Renal pelvis (tissue), 4 donors: ENCODE data around the gene IREB2. TPM values are rescaled to one million over a fixed set of nuclear protein-coding genes. Genes with fewer than 3 reads are reported as not detected.
"Not testable (repeated sequence)": the region's sequence is repeated elsewhere in the genome, so short reads cannot be mapped to it uniquely, and the experiment has no call there.

ENCODE experiments used
- DNase-seq: peaks from one replicate; pipeline ENCODE4 v3.0.0-alpha.2; 2013
- polyA plus RNA-seq, 3 donors: library from polyadenylated mRNA; unstranded; fragments of 120-200 nt; gene quantifications; one replicate each; pipeline ENCODE4 v1.2.1, GENCODE V29; 2013; ENCODE audit not compliant: insufficient read length in 3 of 3

The IREB2 gene
- polyA plus RNA-seq, 3 donors: 49.6 to 71.5 (median 64.5) TPM

DNA sequence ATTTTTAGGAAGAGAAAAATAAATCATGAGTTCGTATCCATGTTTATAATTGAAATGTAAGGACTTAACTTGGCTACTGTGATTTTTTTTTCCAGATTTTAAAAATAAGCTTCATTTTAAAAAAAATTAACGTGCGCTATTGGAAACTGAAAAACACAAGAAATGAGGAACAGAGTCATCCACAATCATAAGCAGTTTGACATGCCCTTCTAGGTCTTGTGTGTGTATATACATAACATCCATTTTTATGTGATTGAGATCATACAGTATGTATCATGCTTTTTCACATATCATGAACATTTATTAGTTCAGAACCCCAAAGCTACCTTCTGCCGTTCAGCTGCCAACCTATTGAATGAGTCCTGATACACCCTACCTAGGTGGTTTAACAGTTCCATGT, 22.7 kb downstream of the IREB2 start:
- no peak for DNase-seq

DNA sequence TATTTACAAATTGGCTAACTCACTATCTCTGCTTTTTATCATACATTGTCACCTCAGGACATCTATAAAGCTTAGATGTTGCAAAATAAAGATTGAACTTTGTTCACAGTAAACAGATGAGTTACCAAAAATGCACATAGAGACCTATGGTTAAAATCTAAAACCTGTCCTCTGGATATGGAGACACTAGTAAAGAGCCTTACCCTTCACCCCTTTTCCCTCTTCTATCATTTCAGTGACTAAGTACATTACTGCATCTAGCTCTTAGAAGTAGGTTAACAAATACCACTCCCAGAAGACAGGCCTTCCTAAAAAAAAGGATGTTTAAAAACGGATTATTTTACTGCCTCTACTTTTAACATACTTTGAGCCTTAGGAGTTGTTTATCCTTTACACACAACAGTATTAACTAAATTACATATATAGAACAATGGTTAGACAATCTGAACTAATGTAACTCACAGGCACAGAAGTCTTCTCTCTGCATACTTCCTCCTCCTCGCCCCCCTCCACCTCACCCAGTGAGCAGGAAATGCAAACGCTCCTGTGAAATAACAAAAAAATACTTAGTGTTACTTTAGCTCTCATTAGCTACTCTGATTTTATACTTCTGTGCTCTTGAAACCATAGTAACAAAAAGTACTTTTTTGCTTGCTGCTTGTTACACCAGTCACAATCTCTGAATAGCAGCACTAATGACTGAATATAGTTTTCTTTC, 23.3 kb downstream of the IREB2 start:
- no peak for DNase-seq

DNA sequence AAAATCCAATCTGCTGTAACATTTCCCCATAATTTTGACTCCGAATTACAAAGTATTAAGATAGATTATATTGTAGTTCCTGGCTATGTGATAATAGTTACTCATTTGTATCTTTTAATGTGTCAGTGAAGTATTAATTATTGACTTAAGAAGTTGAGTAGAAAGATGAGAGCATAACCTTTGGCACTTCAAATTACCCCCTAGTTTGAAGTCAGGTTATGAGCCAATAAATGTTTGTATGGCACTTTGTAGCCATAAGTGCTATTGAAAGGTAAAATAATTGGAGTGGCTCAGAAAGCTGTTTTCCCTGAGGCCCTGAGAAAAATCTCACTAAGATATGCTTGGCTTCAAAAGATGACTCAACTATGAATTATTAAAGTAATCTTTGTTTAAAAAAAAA, 31.0 kb downstream of the IREB2 start:
- DNase-seq: no peak

DNA sequence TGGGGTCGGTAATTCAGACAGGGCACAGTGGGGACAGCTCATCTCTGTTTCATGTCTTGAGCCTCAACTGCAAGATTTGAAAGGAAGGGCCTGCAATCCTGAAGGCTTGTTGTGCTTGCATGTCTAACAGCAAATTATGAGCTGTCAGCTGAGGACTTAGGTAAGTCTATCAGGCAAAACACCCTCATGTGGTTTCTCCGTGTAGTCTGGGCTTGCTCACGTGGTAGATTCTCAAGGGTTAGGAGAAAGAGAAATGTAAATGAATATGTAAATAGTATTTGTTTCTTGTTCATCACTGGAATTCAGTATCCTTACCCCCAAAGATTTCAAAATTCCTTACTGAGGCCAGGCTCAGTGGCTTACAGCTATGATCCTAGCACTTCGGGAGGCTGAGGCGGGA, 39.3 kb downstream of the IREB2 start:
- no peak for DNase-seq

DNA sequence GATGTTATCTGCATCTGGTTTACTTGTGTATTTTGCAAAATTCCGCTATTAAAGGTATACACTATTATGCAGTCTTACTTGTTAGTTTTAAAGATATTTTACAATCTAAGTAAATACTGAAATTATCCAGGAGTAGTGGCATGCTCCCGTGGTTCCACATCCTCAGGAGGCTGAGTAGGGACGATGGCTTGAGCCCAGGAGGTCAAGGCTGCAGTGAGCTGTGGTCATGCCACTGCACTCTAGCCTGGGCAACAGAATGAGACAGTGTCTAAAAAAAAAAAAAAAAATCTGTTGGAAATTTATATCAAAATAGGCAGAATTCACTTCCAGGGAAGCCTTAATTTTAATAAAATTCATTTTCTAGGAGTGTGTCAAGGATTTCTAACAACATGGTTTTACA, 41.6 kb downstream of the IREB2 start:
- no peak for DNase-seq

DNA sequence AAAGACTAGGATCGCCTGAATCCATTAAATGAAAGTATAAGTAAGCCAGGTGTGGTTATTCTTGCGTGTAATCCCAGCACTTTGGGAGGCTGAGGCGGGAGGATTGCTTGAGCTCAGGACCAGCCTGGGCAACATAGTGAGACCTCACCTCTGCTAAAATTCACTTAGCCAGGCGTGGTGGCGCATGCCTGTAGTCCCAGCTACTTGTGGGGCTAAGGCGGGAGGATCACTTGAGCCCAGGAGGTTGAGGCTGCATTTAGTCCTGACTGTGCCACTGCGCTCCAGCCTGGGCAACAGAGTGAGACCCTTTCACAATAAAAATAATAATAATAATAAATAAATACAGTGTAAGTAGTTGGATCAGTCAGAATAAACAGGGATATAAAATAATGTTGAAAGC, 43.9 kb downstream of the IREB2 start:
- DNase-seq: no peak

DNA sequence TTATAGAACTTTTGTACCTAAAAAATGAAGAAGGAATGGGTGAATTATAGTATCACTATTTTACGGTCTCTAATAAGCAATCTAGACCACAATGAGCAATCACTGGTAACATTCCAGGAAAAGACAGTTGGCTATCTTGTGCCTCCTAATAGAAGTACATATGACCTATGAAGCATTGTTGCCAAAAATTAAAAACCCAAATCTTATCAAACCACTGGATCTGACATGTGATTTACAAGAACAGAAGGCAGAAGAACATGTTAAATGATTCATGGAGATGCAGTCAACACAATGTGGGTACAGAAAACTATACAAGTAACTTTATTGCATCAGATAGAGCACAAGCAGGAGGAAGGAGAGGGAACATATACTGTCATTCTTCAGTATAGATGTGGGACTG, 54.9 kb downstream of the IREB2 start:
- no peak for DNase-seq

DNA sequence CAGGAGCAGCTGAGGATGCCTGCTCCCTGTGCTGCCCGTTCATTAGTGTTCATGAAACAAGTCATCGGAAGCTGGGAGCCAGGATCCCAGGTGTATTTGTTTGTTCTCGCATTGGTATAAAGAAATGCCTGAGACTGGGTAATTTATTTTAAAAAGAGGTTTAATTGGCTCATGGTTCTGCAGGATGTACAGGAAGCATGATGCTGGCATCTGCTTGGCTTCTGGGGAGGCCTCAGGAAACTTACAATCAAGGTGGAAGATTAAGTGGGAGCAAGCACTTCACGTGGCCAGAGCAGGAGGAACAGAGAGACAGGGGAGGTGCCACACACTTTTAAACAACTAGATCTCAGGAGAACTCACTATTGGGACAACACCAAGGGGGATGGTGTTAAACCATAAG, 63.8 kb downstream of the IREB2 start:
- DNase-seq: no peak

DNA sequence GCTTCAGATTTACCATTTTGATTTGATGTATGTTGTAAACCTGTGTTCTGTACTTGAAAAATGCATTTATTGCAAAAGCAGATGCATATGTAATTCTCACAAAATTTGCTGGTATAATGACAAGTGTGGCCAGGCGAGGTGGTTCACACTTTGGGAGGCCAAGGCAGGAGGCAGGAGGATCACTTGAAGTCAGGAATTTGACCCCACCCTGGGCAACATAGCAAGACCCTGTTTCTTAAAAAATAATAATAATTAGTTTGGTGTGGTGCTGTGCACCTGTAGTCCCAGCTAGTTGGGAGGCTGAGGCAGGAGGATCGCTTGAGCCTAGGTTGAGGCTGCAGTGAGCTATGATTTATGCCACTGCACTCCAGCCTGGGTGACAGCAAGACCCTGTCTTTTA, 64.6 kb downstream of the IREB2 start:
- no peak for DNase-seq

DNA sequence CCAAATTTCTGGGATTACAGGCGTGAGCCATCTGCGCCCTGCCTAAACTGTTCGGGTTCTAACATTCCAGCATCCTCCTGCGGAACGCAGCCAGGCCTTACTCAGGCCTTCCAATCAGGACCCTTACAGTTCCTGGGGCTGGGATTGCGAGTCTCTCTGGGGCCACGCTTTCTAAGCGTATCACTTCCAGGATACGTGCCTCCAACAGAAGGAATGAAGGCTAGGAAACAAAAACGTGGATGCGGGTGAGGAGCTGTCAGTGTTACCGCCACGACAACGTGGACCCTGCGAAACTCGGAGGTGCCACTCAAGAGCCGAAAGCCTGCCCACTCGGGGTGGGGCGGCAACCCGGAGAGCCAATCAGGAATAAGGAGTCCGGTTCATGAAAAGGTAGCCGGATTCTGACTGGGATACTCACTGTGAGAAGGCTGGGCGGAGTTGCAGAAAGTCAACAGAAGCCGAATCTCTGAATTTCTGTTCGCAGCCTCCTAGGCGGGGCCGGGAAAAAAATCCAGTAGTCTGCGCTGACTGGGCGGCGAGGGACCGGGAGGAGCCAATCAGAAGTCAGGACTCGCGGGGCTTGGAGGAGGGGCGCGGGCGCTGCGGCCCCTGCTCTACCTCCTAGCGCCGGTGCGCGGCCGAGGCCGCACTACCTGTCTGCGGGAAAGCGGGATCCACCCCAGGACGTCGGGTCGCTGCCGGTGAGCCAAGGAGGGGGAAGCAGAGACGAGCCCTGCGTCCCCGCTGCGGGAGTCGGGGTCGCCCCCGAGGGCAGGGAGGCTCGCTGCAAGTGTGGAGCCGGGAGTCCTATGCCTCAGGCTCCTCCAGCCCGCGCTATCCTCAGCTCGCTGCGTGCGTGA, 69.2 kb downstream of the IREB2 start, which contains the start of gene HYKK:
HYKK (plus strand) TSS at position 607 of the 860 bp plus-strand sequence. CDS start 5,512 bp downstream, outside the sequence.
- peak; percentile 98 for DNase-seq

DNA sequence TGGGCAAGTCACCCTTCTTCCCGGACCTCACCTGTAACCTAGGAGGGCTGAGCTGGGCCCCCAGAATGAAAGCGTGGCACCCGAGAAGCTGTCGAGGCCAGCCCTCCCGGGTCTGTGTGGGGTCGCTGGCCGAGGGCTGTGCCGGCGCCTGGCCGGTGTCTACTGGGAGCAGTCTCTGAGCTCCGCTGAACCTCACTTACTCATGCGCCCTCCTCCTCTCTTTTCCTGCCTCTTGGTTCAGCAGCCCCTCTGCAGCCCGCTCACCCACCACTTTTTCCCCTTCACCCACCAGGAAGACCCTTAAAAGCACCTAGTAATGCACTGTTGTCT, 69.8 kb downstream of the IREB2 start:
- DNase-seq: no peak

DNA sequence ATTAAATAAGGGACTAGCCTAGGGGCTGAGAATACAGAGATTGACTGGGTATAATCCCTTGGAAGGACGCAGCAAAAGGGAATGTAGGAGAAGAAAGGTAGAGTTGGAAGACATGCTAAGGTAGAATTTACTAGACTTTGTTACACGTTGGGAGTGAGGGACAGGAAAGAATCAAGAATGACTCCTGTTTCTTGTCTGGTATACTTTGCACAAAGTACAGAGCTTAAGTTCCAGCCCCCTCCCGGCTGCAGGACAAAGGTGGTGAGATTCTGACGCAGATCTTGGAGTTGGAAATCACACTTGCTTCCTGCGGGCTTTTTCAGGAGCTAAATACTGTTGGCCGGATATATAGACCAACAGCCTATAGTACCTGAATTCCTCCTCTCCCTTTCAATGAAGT, 70.3 kb downstream of the IREB2 start:
- DNase-seq: peak; percentile 4

DNA sequence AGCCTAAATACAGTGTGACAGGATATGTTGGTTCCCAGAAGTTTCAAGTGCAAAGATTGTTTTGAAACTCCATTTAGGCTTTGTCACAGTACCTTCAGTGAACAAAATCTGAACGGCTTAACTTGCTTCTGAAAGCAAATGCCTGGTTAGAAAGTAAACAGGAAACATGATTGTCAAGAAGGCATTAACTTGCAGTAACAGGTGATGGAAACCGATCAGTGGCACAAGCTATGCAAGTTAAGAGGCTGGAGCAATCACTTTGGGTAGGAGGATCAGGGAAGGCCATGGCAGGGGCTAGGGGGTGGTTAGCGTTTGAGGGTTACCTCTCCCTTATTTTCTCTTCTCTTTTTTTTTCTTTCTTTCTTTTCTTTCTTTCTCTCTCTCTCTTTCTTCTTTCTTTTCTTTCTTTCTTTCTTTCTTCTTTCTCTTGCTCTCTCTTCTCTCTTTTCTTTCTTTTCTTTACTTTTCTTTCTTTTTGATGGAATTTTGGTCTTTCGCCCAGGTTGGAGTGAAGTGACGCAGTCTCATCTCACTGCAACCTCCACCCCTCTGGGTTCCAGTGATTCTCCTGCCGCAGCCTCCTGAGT, 71.8 kb downstream of the IREB2 start:
- no peak for DNase-seq

DNA sequence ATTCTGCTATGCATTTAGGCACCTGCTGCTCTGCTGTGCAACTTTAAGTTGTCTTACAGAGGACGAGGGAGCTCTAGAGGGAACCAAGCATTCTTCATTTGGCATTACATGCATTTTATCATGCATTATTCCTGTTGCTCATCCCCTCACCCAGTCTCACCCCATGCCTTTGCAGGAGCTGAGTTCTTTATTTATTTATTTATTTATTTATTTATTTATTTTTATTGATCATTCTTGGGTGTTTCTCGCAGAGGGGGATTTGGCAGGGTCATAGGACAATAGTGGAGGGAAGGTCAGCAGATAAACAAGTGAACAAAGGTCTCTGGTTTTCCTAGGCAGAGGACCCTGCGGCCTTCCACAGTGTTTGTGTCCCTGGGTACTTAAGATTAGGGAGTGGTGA, 82.0 kb downstream of the IREB2 start:
- DNase-seq: not testable (repeated sequence)

DNA sequence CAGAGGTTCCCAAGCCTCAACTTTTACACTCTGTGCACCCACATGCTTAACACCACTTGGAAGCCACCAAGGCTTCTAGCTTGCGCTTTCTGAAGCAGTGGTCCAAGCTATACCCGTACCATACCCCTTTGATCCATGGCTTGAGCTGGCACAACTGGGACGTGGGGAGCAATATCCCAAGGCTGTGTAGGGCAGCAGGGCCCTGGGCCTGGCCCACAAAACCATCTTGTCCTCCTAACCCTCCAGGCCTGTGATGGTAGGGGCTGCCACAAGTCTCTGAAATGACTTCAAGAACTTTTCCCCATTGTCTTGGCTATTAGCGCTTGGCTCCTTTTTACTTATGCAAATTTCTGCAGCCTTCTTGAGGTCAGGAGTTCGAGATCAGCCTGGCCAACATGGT, 86.2 kb downstream of the IREB2 start:
- DNase-seq: no peak

DNA sequence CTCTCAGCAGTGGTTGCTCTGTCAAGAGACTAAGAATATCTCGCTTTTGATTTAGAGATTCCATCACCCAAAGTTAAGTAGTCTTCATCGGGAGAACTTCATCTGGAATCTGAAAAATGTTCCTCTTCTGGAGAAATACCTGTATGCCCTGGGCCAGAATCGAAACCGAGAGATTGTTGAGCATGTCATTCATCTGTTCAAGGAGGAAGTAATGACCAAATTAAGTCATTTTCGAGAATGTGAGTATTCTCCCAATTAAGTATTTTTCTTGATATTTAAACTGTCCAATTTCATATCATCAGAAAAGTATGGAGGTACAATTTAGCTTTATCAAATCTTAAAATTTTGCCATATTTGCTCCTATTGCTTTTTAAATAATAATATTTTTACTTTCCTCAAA, 89.3 kb downstream of the IREB2 start:
- no peak for DNase-seq

DNA sequence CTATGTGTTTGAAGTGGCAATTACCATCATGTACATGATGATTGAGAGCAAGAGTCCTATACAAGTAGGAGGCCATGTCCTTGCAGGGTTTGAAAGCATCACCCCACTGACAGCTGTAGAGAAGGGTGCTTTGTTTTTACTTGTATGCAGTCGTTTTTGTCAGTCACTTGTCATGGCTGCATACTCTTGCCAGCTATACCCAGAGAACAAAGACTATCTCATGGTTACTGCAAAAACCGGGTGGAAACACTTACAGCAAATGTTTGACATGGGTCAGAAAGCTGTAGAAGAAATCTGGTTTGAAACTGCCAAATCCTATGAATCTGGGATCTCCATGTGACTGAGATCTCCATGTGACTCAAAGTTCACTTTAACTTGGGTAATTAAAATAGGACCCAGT, 95.3 kb downstream of the IREB2 start:
- no peak for DNase-seq

DNA sequence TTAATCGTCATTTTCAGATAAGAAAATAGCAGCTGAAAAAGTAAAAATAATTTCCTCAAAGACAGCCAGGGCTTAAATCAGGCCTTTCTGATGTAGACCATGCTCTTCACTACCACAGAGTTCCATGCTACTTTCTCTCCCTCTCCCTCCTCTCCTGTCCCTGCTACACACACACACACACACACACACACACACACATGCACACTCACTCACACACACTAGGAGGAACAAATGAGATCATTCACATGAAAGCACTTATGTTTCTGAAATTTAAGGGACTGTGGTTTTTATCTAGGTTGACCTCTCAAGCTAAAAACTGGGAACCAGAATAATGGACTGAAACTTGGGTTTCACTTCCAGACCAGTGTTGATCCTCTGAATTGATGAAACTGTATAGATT, 98.1 kb downstream of the IREB2 start:
- DNase-seq: no peak

DNA sequence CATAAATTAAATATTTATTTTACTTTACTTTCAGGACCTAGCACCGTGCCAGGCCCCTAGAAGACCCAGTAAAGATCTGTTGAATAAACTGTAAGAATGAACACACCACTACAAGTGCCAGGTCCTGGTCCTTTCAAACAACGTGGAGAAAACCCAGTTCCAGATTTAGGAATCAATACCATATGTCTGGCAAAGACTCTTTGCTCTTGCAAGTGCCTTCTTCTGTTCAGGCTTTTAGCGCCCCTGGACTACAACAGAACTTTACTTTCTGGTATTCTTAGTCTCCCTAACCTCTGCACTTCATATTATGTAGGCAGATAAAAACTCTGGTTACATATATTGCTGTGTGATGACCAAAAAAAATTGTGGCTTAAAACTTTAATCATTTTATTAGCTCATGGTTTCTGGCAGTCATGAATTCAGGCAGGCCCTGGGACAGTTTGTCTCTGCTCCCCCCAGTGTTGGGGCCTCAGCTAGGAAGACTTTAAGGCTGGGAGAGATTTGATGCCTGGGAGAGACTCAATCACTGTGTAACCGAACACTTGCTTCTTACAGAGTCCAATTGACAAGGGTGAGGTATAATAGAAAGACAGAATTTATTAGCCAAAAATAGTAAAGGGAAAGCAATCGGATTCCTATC, 99.4 kb downstream of the IREB2 start:
- no peak for DNase-seq

DNA sequence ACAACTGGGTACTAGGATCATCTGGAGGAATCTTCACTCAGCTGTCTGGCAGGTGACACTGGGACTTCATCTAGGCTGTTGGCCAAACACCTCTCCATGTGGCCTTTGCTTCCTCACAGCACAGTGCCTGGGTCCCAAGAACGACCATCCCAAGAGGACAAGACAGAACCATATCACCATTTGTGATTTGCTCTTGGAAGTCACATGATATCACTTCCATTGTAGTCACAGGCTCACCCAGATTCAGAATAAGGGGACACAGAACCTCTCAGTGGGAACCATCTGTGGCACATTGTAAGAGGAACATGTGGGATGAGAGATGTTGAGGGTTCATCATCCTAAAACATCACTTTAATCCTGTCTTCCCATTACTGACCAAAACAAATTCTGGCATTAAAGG, 100.3 kb downstream of the IREB2 start:
- no peak for DNase-seq

DNA sequence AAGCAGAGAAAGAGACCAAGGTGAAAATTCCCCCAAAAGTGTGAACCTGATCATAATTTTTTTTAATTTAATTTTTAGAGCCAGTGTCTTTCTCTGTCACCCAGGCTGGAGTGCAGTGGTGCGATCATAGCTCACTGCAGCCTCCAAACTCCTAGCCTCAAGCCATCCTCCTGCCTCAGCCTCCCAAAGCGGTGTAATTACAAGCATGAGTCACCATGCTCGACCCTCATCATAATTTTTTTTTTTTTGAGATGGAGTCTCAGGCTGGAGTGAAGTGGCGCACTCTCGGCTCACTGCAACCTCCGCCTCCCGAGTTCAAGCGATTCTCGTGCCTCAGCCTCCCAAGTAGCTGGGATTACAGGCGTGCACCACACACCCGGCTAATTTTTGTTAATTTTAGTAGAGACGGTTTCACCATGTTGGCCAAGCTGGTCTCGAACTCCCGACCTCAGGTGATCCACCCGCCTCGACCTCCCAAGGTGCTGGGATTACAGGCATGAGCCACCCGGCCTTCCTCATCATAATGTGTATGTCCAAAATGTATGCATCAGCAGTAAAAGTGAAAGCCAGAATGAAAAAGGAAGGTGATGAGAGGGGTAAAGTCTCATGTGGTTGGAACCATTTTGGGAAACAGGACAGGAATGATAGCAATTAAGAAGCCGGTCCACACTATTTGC, 101.6 kb downstream of the IREB2 start:
- not testable (repeated sequence) for DNase-seq
